GM23248 (cell line): ENCODE results near the gene FNDC3B.

ENCODE experiments used
- EZH2 ChIP-seq: fragments of 200-600 bp; sonication (generic); IDR thresholded peaks from 2 replicates; pipeline ENCODE4 v1.6.1; 2018; ENCODE audit warnings: antibody characterized with exemption, mild to moderate bottlenecking; ENCODE audit not compliant: insufficient read depth, poor library complexity, severe bottlenecking
- EZH2phosphoT487 ChIP-seq: fragments of 200-600 bp; sonication (generic); IDR thresholded peaks from 2 replicates; pipeline ENCODE4 v1.6.1; 2018; ENCODE audit warnings: antibody characterized with exemption, moderate library complexity, mild to moderate bottlenecking, low read depth; ENCODE audit not compliant: insufficient read depth

GRCh38 chr3:172096881-172097420 is 57.6 kb downstream of the FNDC3B start:
- no peak for TF ChIP-seq EZH2phosphoT487
- no peak for TF ChIP-seq EZH2
